GM12875 (cell line): ENCODE results near the gene CCDC183.

Experiments used
- H3K4me3 ChIP-seq: one replicate; pipeline ENCODE4 v1.5.1; 2011; ENCODE audit warnings: low read depth, low read length, control low read depth
- CTCF ChIP-seq: IDR thresholded peaks from 2 replicates; pipeline ENCODE4 v1.5.1; 2011; ENCODE audit warnings: low read depth, mild to moderate bottlenecking, control low read depth, inconsistent platforms, low read length, moderate library complexity, borderline replicate concordance; ENCODE audit not compliant: insufficient read depth

The CCDC183 gene

GRCh38 chr9:136796238-136796774 is at the start of gene CCDC183:
Gene CCDC183 (plus strand): TSS chr9:136796338. CDS start chr9:136796398, 60 bp downstream.
- H3K4me3 ChIP-seq, result no peak within 1 kb of the TSS

GRCh38 chr9:136746621-136747020 is 49.5 kb upstream of the CCDC183 start:
- no peak for TF ChIP-seq CTCF

More at GRCh38 chr9:136796238-136796774, at the start of gene CCDC183:
- no peak for TF ChIP-seq CTCF

GRCh38 chr9:136747161-136748060 is 48.7 kb upstream of the CCDC183 start:
- no peak for TF ChIP-seq CTCF
- H3K4me3 ChIP-seq, result no peak overlapping the region

More at GRCh38 chr9:136746621-136747020, 49.5 kb upstream of the CCDC183 start:
- no peak overlapping the region for H3K4me3 ChIP-seq

- TF ChIP-seq CTCF, result no peak
- H3K4me3 ChIP-seq, result no peak within 1 kb of the TSS
Observed at GRCh38 chr9:136748201-136748600, 47.9 kb upstream of the CCDC183 start, which contains the start of gene LCN6. Gene LCN6 (minus strand): TSS chr9:136748525. CDS start chr9:136748483, 42 bp downstream.

GRCh38 chr9:136748666-136749611 is 47.2 kb upstream of the CCDC183 start:
- no peak for TF ChIP-seq CTCF

GRCh38 chr9:136750526-136750925 is 45.6 kb upstream of the CCDC183 start:
- TF ChIP-seq CTCF, result no peak

More at GRCh38 chr9:136748666-136749611, 47.2 kb upstream of the CCDC183 start:
- no peak overlapping the region for H3K4me3 ChIP-seq

More at GRCh38 chr9:136750526-136750925, 45.6 kb upstream of the CCDC183 start:
- H3K4me3 ChIP-seq, result no peak overlapping the region
